Measurements from ENCODE around the gene COL4A4. TPM values are rescaled to one million over a fixed set of nuclear protein-coding genes. Genes with fewer than 3 reads are reported as not detected.

The COL4A4 gene
- total and polyA plus RNA-seq, 2 of the 4 experiments (the other 2 are of a cell fraction), result 0.02 TPM; not detected in 1

DNA sequence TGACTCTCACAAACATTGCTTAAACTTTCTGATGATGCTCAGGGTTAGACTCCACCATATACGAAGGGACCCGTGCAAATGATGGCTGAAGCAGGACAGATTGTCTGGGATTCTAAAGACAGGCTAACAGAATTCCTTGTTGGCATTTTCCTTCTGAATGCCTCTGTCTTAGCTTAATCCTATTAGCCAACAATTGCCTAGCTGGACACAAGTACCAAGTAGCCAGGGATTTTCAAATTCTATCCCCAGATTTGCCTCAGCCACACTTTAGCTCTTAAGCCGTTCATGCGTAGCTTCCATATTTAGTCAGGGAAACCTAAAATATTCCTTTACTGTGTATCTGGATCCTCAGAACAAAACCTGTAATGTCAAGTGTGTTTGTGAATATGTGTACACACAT lies 40.4 kb upstream of the COL4A4 start:
- Histone ChIP-seq H2AK9ac (replicated peaks; ENCODE audit: low read depth, low read length, poor library complexity) (no peak overlapping the region), H2BK5ac (ENCODE audit: low read depth, low read length, poor library complexity, severe bottlenecking) (no peak overlapping the region), H2BK20ac (ENCODE audit: low read depth, low read length) (no peak overlapping the region), H3K27me3 (ENCODE audit: control insufficient read depth, insufficient read depth, low read length) (peaks cover 5% of the 10 kb centered on the region), H3K27ac (ENCODE audit: insufficient read depth, low read length) (no peak overlapping the region), H2BK120ac (ENCODE audit: low read depth, low read length) (no peak overlapping the region), H2BK15ac (ENCODE audit: low read depth, low read length) (no peak overlapping the region), H2AFZ (replicated peaks; ENCODE audit: low read length, poor library complexity) (no peak overlapping the region), H3K4me2 (ENCODE audit: low read depth, low read length) (no peak overlapping the region), H3K23ac (ENCODE audit: low read depth, low read length) (no peak overlapping the region), H4K8ac (ENCODE audit: low read depth in 2 of 2, low read length in 2 of 2) (no peak overlapping the region), H3K4ac (ENCODE audit: low read depth, low read length) (no peak overlapping the region), H3K9me3 (ENCODE audit: control insufficient read depth, insufficient read depth, low read length) (no peaks in the 10 kb centered on the region), H3K14ac (replicated peaks; ENCODE audit: low read depth, low read length) (no peak overlapping the region), H3K4me3 (ENCODE audit: insufficient read depth, low read depth, low read length) (no peak overlapping the region), H4K91ac (ENCODE audit: insufficient read depth, low read depth, low read length) (no peak overlapping the region), H2AK5ac (ENCODE audit: low read depth, low read length) (no peak overlapping the region), H3K4me1 (ENCODE audit: control insufficient read depth, insufficient read depth, low read length) (no peaks in the 10 kb centered on the region), H3K36me3 (ENCODE audit: control insufficient read depth, insufficient read depth, low read length) (no peaks in the 10 kb centered on the region), H3K56ac (ENCODE audit: extremely low read depth, insufficient read depth, low read length) (no peak overlapping the region), H3K18ac (ENCODE audit: low read depth, low read length) (no peak overlapping the region), H3K9me1 (ENCODE audit: insufficient read depth, low read length) (no peaks in the 10 kb centered on the region), H3K79me1 (ENCODE audit: low read depth in 1 of 2, low read length in 2 of 2) (no peaks in the 10 kb centered on the region), H4K5ac (ENCODE audit: low read depth, low read length) (no peak overlapping the region), H3K9ac (ENCODE audit: low read depth, low read length) (no peak overlapping the region), H4K20me1 (ENCODE audit: insufficient read depth, low read length) (no peaks in the 10 kb centered on the region)
- no peak for TF ChIP-seq CHD1 (IDR thresholded peaks at IDR 0.05; ENCODE audit: low read depth, low read length)
- no peak for ATAC-seq (ENCODE audit: low read depth)
- ChIA-PET CTCF (no interaction called here), POLR2A (ENCODE audit: unreplicated experiment) (no interaction called here)
- DNase-seq, result no peak
- dilution Hi-C loops (cut with HindIII; ENCODE audit: low sequenced_read_pairs, unreplicated experiment) (no loop called here), in situ Hi-C loops (cut with MboI; ENCODE audit: low sequenced_read_pairs) (no loop called here), intact Hi-C loops (cut with micrococcal nuclease) (no loop called here)
- WGBS, 2 experiments (ENCODE audit: extremely low coverage in 2 of 2, insufficient read length in 1 of 2), result no CpG with 5 or more reads among the region's 4 CpGs
- no TSS peak for BruUV-seq (replicated peaks)
